ENCODE data around the gene CTBP1. TPM values are rescaled to one million over a fixed set of nuclear protein-coding genes. Genes with fewer than 3 reads are reported as not detected.

Gene CTBP1
- total and polyA plus RNA-seq, 9 of the 15 experiments (the other 6 are each of a cell fraction or from before 2014, with no cell fraction given): 14.5 to 162 (median 68.2) TPM

DNA sequence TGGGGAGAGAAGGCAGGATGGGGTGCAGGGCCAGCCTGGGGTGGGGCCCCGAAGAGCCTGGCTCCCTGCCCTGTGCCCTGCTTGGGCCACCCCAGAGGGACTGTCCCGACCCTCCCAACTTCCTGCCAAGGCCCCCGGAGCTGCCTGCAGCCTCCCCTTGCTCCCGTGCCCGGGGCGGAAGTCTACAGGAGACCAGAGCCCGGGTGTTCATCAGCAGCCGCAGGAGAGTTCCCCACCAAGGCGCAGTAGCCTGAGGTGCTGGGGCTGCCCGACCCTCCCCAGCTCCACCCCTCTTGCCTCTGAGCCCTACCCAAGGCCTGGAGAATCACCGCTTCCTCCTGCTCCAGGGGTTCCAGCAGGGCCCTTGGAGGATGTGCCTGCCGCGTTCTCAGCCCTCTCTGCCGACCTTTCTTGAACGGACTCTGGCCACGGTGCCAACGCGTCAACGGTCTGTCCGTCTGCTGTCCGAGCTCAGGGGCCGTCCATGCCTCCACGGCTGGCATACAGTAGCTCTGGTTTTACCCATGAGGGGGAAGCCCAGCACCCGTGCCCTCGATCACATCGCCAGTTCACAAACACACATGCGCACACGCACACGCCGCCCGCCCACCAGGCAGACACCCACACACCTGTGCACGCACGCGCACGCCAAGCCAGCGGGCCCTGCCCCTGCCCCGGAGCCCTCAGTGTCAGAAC lies 40.5 kb downstream of the CTBP1 start:
- ChIA-PET CTCF (ENCODE audit: low intra/inter-chr PET ratio) (no interaction called here), POLR2A (no interaction called here)
- intact Hi-C loops (cut with micrococcal nuclease): no loop called here
- Histone ChIP-seq H4K20me1 (replicated peaks; ENCODE audit: control insufficient read depth, insufficient read depth, low read length) (no peaks in the 10 kb centered on the region; the same call in 1 of the 2 replicates), H3K79me2 (ENCODE audit: control insufficient read depth, insufficient read depth, low read length) (no peaks in the 10 kb centered on the region), H3K36me3 (ENCODE audit: control insufficient read depth, insufficient read depth, low read length) (peaks cover 20% of the 10 kb centered on the region; the same call in 1 of the 3 replicates), H3K4me2 (ENCODE audit: insufficient read depth, low read length) (no peak overlapping the region), H3K9me3 (replicated peaks; ENCODE audit: control insufficient read depth, insufficient read depth, low read depth, low read length) (no peaks in the 10 kb centered on the region), H3K27ac (ENCODE audit: extremely low read depth, low read depth, low read length) (no peak overlapping the region), H3K4me1 (replicated peaks in 1 of 2; ENCODE audit: control insufficient read depth in 2 of 2, insufficient read depth in 2 of 2, low read length in 2 of 2) (peaks cover 0 to 64% of the 10 kb centered on the region in 2 experiments; a peak in 2 of 5 replicates), H3K9ac (ENCODE audit: insufficient read depth in 1 of 2, low read depth in 2 of 2, low read length in 2 of 2) (no peak overlapping the region; a peak in 1 of 4 replicates), H3K4me3 (no peak overlapping the region), H3K9me1 (ENCODE audit: control insufficient read depth, insufficient read depth, low read length) (no peaks in the 10 kb centered on the region), H2AFZ (ENCODE audit: low read depth, low read length) (no peak overlapping the region), H3K27me3 (ENCODE audit: control insufficient read depth in 2 of 2, insufficient read depth in 2 of 2, low read length in 2 of 2) (no peaks in the 10 kb centered on the region)
- TF ChIP-seq ZBTB8A (IDR thresholded peaks at IDR 0.05; ENCODE audit: partially characterized antibody) (no peak), POLR2G (IDR thresholded peaks at IDR 0.05; ENCODE audit: low read depth, low read length) (peak; percentile 49; the same call in 1 of the 2 replicates), RBM22 (IDR thresholded peaks at IDR 0.05; ENCODE audit: low read depth, low read length, poor library complexity, severe bottlenecking) (peak; percentile 15), MTA2 (IDR thresholded peaks at IDR 0.05; ENCODE audit: low read depth) (no peak)
- TF ChIP-seq, protein P1, sequence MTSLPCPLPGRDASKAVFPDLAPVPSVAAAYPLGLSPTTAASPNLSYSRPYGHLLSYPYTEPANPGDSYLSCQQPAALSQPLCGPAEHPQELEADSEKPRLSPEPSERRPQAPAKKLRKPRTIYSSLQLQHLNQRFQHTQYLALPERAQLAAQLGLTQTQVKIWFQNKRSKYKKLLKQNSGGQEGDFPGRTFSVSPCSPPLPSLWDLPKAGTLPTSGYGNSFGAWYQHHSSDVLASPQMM (CRISPR knock-in tag; IDR thresholded peaks at IDR 0.05): no peak
- 82% methylated on average over 32 of the region's 37 CpGs for WGBS (ENCODE audit: insufficient coverage, low coverage, missing lambda C conversion rate)
- DNase-seq (ENCODE audit: extremely low read depth in 1 of 4, low spot score in 3 of 4): no peak
- no peak for FAIRE-seq
- in situ Hi-C loops (cut with MboI): no loop called here
- ATAC-seq: no peak
- no TSS peak for BruUV-seq (replicated peaks)

All from K562 (cell line).